Amniotic epithelial cell (primary cell): ENCODE results near the gene RAPGEF6.

Source experiments
- DNase-seq: peaks from one replicate; pipeline ENCODE4 v3.0.0-alpha.2; 2010; ENCODE audit warnings: low read depth

RAPGEF6 gene

GRCh38 chr5:131541762-131542161 is 93.3 kb downstream of the RAPGEF6 start:
- peak; percentile 77 for DNase-seq

GRCh38 chr5:131541071-131541470 is 94.0 kb downstream of the RAPGEF6 start:
- no peak for DNase-seq

- no peak for DNase-seq
These were observed 95.8 kb downstream of the RAPGEF6 start for GRCh38 chr5:131539251-131539650.

GRCh38 chr5:131538177-131538593 is 96.8 kb downstream of the RAPGEF6 start:
- peak; percentile 88 for DNase-seq

DNA sequence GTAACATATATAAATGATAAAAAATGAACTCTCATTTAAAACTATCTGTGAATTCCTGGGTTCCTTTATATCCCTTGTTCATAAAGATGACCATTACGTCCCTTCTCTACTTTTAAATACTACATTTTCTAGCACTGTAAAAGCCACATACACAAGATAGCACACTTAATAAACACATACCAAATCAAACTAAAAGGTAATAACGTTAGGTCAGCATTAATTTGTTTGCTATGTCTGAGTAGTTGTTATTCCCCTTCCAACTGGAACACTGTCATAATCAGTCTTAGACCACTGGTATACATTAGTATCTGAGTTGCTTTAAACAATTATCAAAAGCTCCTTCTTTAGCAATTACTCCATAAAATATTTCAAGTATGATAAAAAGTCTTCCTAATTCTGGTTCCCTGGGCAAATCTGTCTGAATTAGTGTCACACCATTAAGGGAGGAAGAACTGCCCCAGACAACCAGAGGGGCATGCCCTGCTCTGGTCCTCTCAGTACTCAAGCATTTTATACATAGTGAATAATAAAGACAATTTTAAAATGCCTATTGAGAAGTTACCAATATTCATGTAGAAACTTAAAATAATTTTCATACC is 98.1 kb downstream of the RAPGEF6 start:
- no peak for DNase-seq

DNA sequence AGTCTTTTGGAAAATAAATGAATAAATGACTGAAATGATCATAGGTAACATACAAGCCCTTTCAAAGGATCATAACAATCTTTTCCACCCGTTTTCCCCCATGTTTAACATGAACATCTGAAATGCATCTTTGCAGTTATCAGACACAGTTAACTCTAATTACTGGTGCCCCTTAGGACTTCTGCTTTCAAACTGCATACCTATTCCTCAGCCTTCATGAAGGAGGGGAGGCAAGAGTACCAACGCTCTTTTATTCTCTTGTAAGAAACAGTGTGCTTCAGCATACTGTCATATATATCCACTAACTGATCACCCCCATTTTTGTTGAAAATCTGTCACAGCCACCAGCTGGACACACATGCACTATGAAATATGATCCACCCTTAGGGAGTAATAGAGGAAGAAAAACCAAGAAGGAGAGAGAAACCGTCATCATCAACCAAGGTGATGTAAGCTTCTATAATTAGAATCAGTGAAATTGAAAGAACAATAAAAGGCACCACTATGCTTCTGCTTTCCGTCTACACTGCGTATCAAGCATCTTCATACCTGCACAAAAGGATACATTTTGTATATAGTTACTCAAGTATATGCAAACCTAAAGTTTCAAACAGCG is 98.7 kb downstream of the RAPGEF6 start:
- no peak for DNase-seq

DNA sequence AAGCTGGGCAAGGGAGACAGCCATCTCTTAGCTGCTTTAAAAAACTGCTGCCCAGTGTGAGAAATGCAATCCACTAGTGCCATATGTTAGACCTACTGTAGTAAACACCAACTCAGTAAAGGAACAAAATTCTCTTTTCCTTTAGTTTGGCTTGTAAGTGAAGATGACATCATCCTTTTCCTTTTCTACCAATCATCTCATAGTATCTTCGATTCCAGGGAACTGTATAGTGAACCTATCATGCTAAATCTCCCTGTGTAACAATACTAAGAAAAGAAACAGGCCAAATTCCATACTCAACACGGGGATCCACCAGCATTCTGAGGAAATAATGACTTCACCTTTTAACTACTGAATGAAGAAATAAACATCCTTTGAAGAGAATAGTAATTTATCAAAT is 100.1 kb downstream of the RAPGEF6 start:
- DNase-seq = no peak

DNA sequence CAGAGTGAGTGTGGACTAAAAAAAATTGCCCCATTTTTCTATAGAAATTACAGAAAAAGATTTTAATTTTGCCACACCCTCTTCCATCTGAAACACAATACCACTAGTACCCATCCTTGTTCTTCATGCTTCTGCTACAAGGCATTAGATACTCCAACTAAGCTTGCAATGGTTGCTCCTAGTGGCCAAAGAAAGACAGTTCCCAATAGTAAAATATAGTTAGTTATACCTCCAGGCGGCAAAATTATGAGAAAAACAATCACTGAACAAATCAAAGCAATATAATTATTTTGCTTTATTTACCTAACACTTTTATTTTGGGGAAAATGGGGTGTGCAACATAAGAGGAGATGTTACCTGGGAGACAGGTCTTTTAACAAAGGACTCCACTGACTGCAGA is 101.2 kb downstream of the RAPGEF6 start:
- no peak for DNase-seq

GRCh38 chr5:131532031-131532640 is 102.9 kb downstream of the RAPGEF6 start:
- DNase-seq = no peak

DNA sequence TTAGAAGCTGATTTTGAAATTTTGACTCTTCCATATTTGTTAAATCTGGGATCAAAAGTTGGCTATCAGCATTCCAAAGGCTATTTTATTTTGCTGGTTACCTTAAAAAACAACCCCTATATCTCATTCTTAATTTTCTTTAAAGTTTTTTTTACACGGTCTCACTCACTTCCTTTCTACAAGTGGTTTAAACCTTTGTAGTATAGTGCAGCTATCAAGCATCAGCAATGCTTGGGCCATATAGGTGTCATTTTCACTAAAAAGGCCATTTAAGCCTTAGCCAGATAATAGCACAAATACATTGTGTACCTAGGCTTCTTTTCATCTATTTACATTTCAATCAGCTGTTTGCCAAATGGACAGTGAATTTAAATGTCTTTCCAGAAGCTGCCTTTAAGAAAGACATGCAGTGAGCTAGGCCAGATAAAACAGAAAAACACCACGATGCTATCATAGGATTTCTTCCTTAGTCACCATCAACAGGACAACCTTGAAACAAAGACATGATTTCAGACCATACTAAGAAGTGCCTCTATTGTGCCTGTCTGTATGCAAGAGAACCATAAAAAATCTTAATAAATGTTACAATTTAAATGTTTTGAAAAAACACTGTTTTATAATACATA is 104.2 kb downstream of the RAPGEF6 start:
- DNase-seq = no peak

DNA sequence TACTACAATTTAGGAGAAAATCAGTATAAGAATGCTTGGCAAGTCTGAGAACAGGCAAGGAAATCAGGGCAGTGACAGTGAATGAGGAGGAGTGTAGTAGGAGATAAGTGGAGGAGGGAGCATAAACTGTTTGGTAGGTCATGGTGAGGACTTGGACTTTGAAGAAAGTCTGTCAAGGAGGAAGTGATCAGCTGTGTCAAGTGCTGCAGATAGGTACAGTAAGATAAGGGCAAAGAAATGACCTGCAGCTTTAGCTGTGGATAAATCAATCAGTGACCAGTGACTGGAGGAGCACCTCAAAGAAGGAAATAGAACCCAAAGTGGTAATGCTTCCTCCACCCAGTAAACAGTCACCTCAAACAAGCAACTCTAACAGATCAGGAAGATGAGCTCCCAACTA is 106.3 kb downstream of the RAPGEF6 start:
- no peak for DNase-seq

DNA sequence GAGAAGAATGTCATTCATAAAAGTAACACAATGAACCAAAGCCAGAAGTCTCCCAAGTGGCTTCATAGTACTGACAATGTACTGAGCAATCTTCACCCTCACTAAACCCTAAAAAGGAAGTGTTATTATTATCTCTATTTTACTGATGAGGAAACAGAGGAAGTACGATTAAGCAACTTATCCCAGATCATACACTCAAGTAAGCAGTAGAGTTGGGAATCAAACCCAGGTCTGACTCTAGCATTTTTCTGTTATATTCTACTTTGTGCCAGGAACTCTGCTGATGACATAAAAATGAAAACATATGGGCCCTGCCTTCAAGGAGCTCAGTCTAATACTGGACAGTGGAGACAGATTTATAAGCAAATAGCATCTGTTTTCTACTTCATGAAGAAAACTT is 109.2 kb downstream of the RAPGEF6 start:
- DNase-seq = no peak

DNA sequence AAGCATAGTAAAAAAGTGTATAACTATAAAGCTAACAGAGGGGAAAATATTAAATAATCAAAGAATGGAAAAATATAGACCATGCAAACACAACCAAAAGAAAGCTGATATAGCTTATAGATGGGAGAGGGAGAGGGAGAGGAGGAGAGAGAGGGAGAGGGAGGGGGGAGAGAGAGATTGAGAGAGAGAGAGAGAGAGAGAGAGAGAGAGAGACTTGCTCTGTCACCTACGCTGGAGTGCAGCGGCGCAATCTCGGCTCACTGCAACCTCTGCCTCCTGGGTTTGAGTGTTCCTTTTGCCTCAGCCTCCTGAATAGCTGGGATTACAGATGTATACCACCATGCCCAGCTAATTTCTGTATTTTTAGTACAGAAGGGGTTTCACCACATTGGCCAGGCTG is 110.6 kb downstream of the RAPGEF6 start:
- no peak for DNase-seq

DNA sequence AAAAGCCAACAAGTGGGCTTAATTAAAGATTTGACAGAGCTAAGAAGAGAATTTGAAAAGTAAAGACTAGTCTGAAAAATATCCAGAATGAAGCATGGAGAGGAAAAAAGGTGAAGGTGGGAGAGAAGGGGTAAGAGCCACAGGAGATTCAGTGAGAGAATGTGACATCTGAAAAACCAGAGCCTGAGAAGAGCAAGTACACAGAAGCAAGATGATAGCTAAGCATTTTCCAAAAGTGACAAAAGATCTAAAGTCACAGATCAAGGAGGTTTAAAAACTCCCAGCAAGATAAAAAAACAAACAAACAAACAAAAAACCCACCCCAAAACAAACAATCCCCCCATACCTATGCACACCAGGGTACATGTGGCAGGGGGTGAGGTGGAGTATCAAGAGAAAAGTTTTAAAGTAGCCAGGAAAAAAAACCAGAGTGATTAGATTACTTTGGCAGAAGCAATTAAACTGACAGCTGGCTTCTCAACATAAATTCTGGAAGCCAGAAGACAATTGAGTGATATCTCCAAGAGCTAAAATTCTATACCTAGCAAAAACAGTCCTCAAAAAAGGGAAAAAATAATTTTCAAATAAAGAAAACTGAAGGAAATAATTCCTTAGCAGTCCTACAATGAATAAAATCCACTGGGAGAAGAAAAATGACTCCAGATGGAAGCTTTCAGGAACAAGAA is 111.4 kb downstream of the RAPGEF6 start:
- DNase-seq = no peak

- peak; percentile 65 for DNase-seq
These were observed 113.8 kb downstream of the RAPGEF6 start for GRCh38 chr5:131521252-131521651.

GRCh38 chr5:131515348-131515747 is 119.7 kb downstream of the RAPGEF6 start:
- no peak for DNase-seq

DNA sequence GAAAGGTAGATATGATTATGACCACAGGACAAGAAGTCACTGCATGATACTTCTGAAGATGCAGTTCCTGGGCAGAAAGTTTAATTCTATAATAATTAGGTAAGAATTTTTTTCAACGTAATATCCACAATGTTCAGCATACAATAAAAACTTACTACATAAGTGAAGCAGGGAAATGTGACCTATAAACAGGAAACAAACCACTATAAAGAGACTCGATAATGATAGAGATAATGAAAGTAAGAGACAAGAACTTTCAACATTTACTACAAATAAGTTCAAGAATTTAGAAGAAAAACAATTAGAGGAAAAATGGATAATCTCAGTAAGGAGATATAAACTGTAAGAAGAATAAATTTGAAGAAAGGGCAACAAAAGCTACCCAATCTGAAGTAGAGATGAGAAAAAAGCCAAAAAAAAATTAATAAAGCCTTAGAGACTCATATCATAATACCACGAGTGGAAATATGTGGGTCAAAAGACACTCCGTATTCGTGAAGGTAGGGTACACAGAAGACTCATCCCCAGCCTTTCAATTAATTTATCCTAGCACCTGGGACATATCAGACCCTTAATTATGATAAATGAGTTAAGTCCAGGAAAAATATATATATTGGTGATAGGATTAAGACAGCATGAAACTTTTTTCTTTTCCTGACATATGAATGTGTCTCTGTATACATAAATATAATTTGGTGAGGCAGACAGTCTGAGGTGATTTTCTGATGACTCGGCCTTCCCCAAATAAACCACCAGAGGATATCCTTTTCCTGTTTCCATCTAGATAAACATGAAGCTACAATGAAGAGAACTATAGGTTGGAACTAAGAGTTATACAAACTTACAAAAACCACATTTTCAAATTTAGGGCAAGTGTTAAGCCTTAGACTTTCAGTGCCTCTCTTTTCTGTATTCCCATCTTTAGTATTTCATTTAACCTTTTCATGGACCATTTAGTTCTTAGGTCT is 120.4 kb downstream of the RAPGEF6 start:
- DNase-seq = no peak

GRCh38 chr5:131513780-131514179 is 121.2 kb downstream of the RAPGEF6 start:
- DNase-seq = no peak

GRCh38 chr5:131511934-131512333 is 123.1 kb downstream of the RAPGEF6 start:
- no peak for DNase-seq

DNA sequence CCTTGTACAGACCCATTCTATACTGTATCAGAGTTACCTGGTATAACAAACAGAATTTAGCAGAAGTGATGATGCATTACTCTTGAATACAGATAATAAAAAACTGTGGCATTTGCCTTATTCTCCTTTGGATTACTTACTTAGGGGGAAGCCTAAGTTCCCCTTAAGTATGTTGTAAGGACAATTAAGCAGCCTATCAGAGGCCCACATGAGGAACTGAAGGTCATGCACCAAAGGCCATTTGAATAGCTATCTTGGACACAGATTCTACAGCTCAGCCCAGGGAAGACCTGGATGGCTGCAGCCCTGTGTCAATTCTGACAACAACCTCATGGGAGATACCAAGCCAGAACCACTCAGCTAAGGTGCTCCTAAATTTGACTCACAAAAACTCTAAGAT is 125.2 kb downstream of the RAPGEF6 start:
- no peak for DNase-seq

GRCh38 chr5:131505237-131505908 is 129.7 kb downstream of the RAPGEF6 start:
- peak; percentile 32 for DNase-seq
